ENCODE data around the gene OSBPL2.

Gene OSBPL2

GRCh38 chr20:62235777-62236157, 2.6 kb upstream of the OSBPL2 start:
- no peak for DNase-seq (ENCODE audit: low spot score)

- no peak for DNase-seq (ENCODE audit: low spot score)
Observed at GRCh38 chr20:62236200-62236599, 2.1 kb upstream of the OSBPL2 start.

GRCh38 chr20:62236766-62237513, 1.4 kb upstream of the OSBPL2 start:
- DNase-seq (ENCODE audit: low spot score) = no peak

- no peak for DNase-seq (ENCODE audit: low spot score)
Observed at GRCh38 chr20:62237514-62237800, 864 bp upstream of the OSBPL2 start.

GRCh38 chr20:62238569-62239277, 402 bp downstream of the OSBPL2 start:
- no peak for DNase-seq (ENCODE audit: low spot score)

GRCh38 chr20:62239278-62239879, 1.1 kb downstream of the OSBPL2 start:
- no peak for DNase-seq (ENCODE audit: low spot score)

- DNase-seq (ENCODE audit: low spot score) = no peak
Observed at GRCh38 chr20:62240020-62240685, 1.8 kb downstream of the OSBPL2 start.

GRCh38 chr20:62241506-62241905, 3.2 kb downstream of the OSBPL2 start:
- no peak for DNase-seq (ENCODE audit: low spot score)

- DNase-seq (ENCODE audit: low spot score) = no peak
Observed at GRCh38 chr20:62242176-62242575, 3.9 kb downstream of the OSBPL2 start.

- no peak for DNase-seq (ENCODE audit: low spot score)
Observed at GRCh38 chr20:62243106-62243505, 4.8 kb downstream of the OSBPL2 start.

- no peak for DNase-seq (ENCODE audit: low spot score)
Observed at GRCh38 chr20:62243906-62244515, 5.7 kb downstream of the OSBPL2 start.

GRCh38 chr20:62244644-62245108, 6.4 kb downstream of the OSBPL2 start:
- no peak for DNase-seq (ENCODE audit: low spot score)

GRCh38 chr20:62245911-62246280, 7.6 kb downstream of the OSBPL2 start:
- no peak for DNase-seq (ENCODE audit: low spot score)

GRCh38 chr20:62246431-62246830, 8.1 kb downstream of the OSBPL2 start:
- no peak for DNase-seq (ENCODE audit: low spot score)

GRCh38 chr20:62246872-62247652, 8.7 kb downstream of the OSBPL2 start:
- DNase-seq (ENCODE audit: low spot score) = no peak

- no peak for DNase-seq (ENCODE audit: low spot score)
Observed at GRCh38 chr20:62248890-62249560, 10.7 kb downstream of the OSBPL2 start.

- DNase-seq (ENCODE audit: low spot score) = no peak
Observed at GRCh38 chr20:62252342-62252966, 14.1 kb downstream of the OSBPL2 start.

GRCh38 chr20:62253398-62253797, 15.1 kb downstream of the OSBPL2 start:
- DNase-seq (ENCODE audit: low spot score) = no peak

- no peak for DNase-seq (ENCODE audit: low spot score)
Observed at GRCh38 chr20:62254021-62254724, 15.9 kb downstream of the OSBPL2 start.

GRCh38 chr20:62255976-62256375, 17.7 kb downstream of the OSBPL2 start:
- no peak for DNase-seq (ENCODE audit: low spot score)
